HUES64 (cell line): Measurements from ENCODE around the gene BACH2.
A peak's percentile ranks its signal among the peaks of the same experiment; 100 is the strongest.
"Not testable (repeated sequence)": the region's sequence is repeated elsewhere in the genome, so short reads cannot be mapped to it uniquely, and the experiment has no call there.

ENCODE experiments used
- H3K27ac ChIP-seq: 2 replicates; pipeline ENCODE4 v1.7.0; 2013; ENCODE audit warnings: low read depth, low read length, inconsistent platforms
- H3K27me3 ChIP-seq: 2 replicates; pipeline ENCODE4 v1.6.1; 2013; ENCODE audit warnings: mild to moderate bottlenecking, low read length; ENCODE audit not compliant: insufficient read depth
- H3K36me3 ChIP-seq: 2 replicates; pipeline ENCODE4 v1.6.1; 2013; ENCODE audit warnings: mild to moderate bottlenecking, low read length; ENCODE audit not compliant: insufficient read depth
- H3K4me1 ChIP-seq: 2 replicates; pipeline ENCODE4 v1.6.1; 2013; ENCODE audit warnings: mild to moderate bottlenecking, low read length, moderate library complexity; ENCODE audit not compliant: insufficient read depth
- H3K4me3 ChIP-seq: 2 replicates; pipeline ENCODE4 v1.5.1; 2013; ENCODE audit warnings: mild to moderate bottlenecking, low read length, moderate library complexity
- H3K9ac ChIP-seq: 2 replicates; pipeline ENCODE4 v1.6.1; 2013; ENCODE audit warnings: mild to moderate bottlenecking, low read depth, low read length
- H3K9me3 ChIP-seq: 2 replicates; pipeline ENCODE4 v1.6.1; 2013; ENCODE audit warnings: low read depth, low read length; ENCODE audit not compliant: insufficient read depth
- WGBS: fragments of 150-250, 120-280 bp; methylation state at CpG from one replicate; pipeline ENCODE4 v1.1.7; 2013; ENCODE audit warnings: missing lambda C conversion rate; 5-methylcytosine and 5-hydroxymethylcytosine counted together

The BACH2 gene

GRCh38 chr6:89895276-89895874 is 401.3 kb downstream of the BACH2 start:
- H3K4me1 ChIP-seq, result peaks cover 24% of the 10 kb centered on the region
- no peaks in the 10 kb centered on the region for H3K9me3 ChIP-seq
- H3K9ac ChIP-seq, result no peak overlapping the region
- H3K27me3 ChIP-seq, result peaks cover 14% of the 10 kb centered on the region
- no peaks in the 10 kb centered on the region for H3K36me3 ChIP-seq
- H3K4me3 ChIP-seq, result no peak overlapping the region
- 58% methylated on average over 8 of the region's 8 CpGs for WGBS
- no peak overlapping the region for H3K27ac ChIP-seq

- Histone ChIP-seq H3K9ac (no peak within 1 kb of the TSS), H3K9me3 (no peaks in the 10 kb centered on the region), H3K4me3 (no peak within 1 kb of the TSS), H3K27ac (no peak within 1 kb of the TSS), H3K27me3 (peaks cover 23% of the 10 kb centered on the region), H3K4me1 (peaks cover 29% of the 10 kb centered on the region), H3K36me3 (no peaks in the 10 kb centered on the region)
- 100% methylated on average over 1 of the region's 1 CpG for WGBS
These were observed 402.5 kb downstream of the BACH2 start, which contains the start of gene GJA10 for GRCh38 chr6:89894169-89894568. GJA10 (plus strand) TSS chr6:89894469; CDS start chr6:89894469, 0 bp downstream.

DNA sequence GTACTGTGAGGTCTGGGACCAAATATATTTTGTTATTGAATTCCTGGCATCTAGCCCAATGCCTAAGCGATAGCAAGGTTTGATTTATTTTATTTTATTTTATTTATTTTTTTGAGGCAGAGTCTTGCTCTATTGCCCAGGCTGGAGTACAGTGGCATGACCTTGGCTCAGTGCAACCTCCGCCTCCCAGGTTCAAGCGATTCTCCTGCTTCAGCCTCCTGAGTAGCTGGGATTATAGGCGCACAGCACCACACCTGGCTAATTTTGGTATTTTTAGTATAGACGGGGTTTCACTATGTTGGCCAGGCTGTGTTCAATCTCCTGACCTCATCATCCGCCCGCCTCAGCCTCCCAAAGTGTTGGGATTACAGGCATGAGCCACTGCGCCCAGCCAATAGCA is 404.1 kb downstream of the BACH2 start:
- not testable (repeated sequence) for H3K9me3 ChIP-seq, H3K4me3 ChIP-seq, H3K36me3 ChIP-seq, H3K27ac ChIP-seq, H3K9ac ChIP-seq
- WGBS, result 88% methylated on average over 8 of the region's 8 CpGs
- Histone ChIP-seq H3K4me1 (peaks cover 29% of the 10 kb centered on the region), H3K27me3 (peaks cover 23% of the 10 kb centered on the region)

DNA sequence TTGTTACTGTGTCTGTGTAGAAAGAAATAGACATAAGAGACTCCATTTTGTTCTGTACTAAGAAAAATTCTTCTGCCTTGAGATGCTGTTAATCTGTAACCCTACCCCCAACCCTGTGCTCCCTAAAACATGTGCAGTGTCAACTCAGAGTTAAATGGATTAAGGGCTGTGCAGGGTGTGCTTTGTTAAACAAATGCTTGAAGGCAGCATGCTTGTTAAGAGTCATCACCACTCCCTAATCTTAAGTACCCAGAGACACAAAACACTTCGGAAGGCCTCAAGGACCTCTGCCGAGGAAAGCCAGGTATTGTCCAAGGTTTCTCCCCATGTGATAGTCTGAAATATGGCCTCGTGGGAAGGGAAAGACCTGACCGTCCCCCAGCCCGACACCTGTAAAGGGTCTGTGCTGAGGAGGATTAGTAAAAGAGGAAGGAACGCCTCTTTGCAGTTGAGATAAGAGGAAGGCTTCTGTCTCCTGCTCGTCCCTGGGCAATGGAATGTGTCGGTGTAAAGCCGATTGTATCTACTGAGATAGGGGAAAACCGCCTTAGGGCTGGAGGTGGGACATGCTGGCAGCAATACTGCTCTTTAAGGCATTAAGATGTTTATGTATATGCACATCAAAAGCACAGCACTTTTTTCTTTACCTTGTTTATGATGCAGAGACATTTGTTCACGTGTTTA is 405.7 kb downstream of the BACH2 start:
- not testable (repeated sequence) for H3K27ac ChIP-seq, H3K9ac ChIP-seq, H3K9me3 ChIP-seq, H3K36me3 ChIP-seq
- Histone ChIP-seq H3K4me1 (peaks cover 15% of the 10 kb centered on the region; the same call in 1 of the 2 replicates), H3K27me3 (peaks cover 23% of the 10 kb centered on the region), H3K4me3 (peak overlapping the region; percentile 38; the same call in 1 of the 2 replicates)
- WGBS, result 4% methylated on average over 8 of the region's 11 CpGs

GRCh38 chr6:89888871-89889270 is 407.8 kb downstream of the BACH2 start:
- Histone ChIP-seq H3K27me3 (peaks cover 19% of the 10 kb centered on the region), H3K9me3 (no peaks in the 10 kb centered on the region), H3K27ac (no peak overlapping the region), H3K4me1 (peaks cover 14% of the 10 kb centered on the region; the same call in 1 of the 2 replicates), H3K4me3 (no peak overlapping the region), H3K36me3 (no peaks in the 10 kb centered on the region), H3K9ac (no peak overlapping the region)
- 93% methylated on average over 3 of the region's 3 CpGs for WGBS

DNA sequence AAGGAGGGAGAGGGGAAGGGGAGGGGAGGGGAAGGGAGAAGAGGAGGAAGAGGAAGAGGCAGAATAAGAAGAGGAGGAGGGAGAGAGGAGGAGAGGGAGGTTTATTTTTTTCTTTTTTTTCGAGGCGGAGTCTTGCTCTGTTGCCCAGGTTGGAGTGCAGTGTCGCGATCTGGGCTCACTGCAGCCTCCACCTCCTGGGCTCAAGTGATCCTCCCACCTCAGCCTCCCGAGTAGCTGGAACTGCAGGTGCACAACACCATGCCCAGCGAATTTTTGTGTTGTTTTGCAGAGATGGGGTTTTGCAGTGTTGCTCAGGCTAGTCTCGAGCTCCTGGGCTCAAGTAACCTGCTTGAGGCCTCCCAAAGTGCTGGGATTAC is 408.5 kb downstream of the BACH2 start:
- Histone ChIP-seq H3K36me3 (no peaks in the 10 kb centered on the region), H3K4me3 (no peak overlapping the region)
- 92% methylated on average over 7 of the region's 7 CpGs for WGBS

GRCh38 chr6:89887452-89888137 is 409.0 kb downstream of the BACH2 start:
- Histone ChIP-seq H3K4me3 (no peak overlapping the region), H3K4me1 (peaks cover 14% of the 10 kb centered on the region; the same call in 1 of the 2 replicates), H3K36me3 (no peaks in the 10 kb centered on the region), H3K27me3 (peaks cover 16% of the 10 kb centered on the region), H3K9ac (no peak overlapping the region), H3K9me3 (no peaks in the 10 kb centered on the region), H3K27ac (no peak overlapping the region)
- WGBS, result 91% methylated on average over 43 of the region's 43 CpGs

More for the DNA sequence above, 408.5 kb downstream of the BACH2 start:
- H3K27me3 ChIP-seq, result peaks cover 16% of the 10 kb centered on the region
- peaks cover 14% of the 10 kb centered on the region; the same call in 1 of the 2 replicates for H3K4me1 ChIP-seq
- no peaks in the 10 kb centered on the region for H3K9me3 ChIP-seq
- no peak overlapping the region for H3K27ac ChIP-seq
- H3K9ac ChIP-seq, result no peak overlapping the region

DNA sequence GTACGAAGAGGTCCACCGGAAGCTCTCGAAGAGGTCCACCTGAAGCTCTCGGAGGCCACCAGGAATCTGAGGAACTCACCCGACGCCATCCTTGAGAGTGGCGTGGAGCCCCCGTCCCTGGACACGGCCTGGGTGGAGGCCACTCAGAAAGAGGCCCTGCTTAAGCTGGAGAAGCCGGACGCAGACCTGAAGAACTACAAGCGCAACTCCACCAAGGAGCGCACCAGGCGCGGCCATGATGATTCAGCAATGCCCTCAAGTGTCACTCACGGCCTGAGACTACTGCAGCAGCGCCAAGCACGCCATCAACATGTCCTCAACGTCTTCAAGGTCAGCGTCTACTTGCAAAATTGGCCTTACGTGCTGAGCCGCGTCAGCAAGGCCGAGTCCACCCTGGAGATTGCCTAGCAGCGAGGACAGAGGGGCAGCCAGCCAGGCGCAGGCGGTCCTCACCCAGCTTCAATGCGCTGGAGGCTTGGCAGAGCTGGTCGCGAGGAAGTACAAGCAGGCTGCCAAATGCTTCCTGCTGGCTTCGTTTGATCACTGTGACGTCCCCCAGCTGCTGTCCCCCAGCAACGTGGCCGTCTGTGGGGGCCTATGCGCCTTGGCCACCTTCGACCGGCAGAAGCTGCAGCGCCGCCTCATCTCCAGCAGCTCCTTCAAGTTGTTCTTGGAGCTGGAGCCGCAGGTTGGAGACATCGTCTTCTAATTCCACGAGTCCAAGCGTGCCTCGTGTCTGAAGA is 410.1 kb downstream of the BACH2 start:
- no peaks in the 10 kb centered on the region for H3K36me3 ChIP-seq
- 95% methylated on average over 44 of the region's 44 CpGs for WGBS
- H3K27ac ChIP-seq, result no peak overlapping the region
- H3K27me3 ChIP-seq, result peaks cover 12% of the 10 kb centered on the region; the same call in 1 of the 2 replicates
- no peak overlapping the region for H3K4me3 ChIP-seq
- no peak overlapping the region for H3K9ac ChIP-seq
- H3K9me3 ChIP-seq, result no peaks in the 10 kb centered on the region
- H3K4me1 ChIP-seq, result peaks cover 9% of the 10 kb centered on the region; the same call in 1 of the 2 replicates
